ENCODE data around the gene EMX1. TPM values are rescaled to one million over a fixed set of nuclear protein-coding genes. Genes with fewer than 3 reads are reported as not detected.

EMX1 gene
- polyA plus RNA-seq, 3 donors, result not detected

- no peak overlapping the region for H3K4me2 ChIP-seq (replicated peaks; ENCODE audit: extremely low read depth, low read length, poor library complexity, severe bottlenecking)
- no peak for DNase-seq
- H2AFZ ChIP-seq (ENCODE audit: insufficient read depth, low read depth, low read length, poor library complexity, severe bottlenecking), result no peak overlapping the region
- peaks cover 22 to 27% of the 10 kb centered on the region in 2 donors for H3K4me1 ChIP-seq (ENCODE audit: control insufficient read depth in 1 of 2, insufficient read depth in 2 of 2, low read length in 2 of 2)
- H3K36me3 Mint-ChIP-seq, result peaks cover 63 to 73% of the 10 kb centered on the region in 2 donors
- H3K27ac Mint-ChIP-seq, result peak overlapping the region in 1 of 7 donors; percentile 53
- H3K9me3 ChIP-seq (replicated peaks in 1 of 2; ENCODE audit: control insufficient read depth in 1 of 2, insufficient read depth in 1 of 2, low read length in 2 of 2), result no peaks in the 10 kb centered on the region
- no peak overlapping the region for H3K27ac ChIP-seq (ENCODE audit: low read depth in 1 of 2, low read length in 2 of 2)
- no peaks in the 10 kb centered on the region for H3K27me3 ChIP-seq (ENCODE audit: control insufficient read depth in 2 of 2, insufficient read depth in 2 of 2, low read length in 2 of 2)
- no peaks in the 10 kb centered on the region for H3K9me3 Mint-ChIP-seq
- 94% methylated on average over 2 of the region's 10 CpGs for WGBS (ENCODE audit: insufficient coverage)
- no peak overlapping the region for H3K4me3 Mint-ChIP-seq
- peaks cover 51 to 65% of the 10 kb centered on the region in 2 donors for H3K36me3 ChIP-seq (replicated peaks in 1 of 2; ENCODE audit: control insufficient read depth in 1 of 2, insufficient read depth in 2 of 2, low read length in 2 of 2)
- H3K79me2 ChIP-seq (ENCODE audit: insufficient read depth, low read length), result no peaks in the 10 kb centered on the region
- TF ChIP-seq, protein P1, sequence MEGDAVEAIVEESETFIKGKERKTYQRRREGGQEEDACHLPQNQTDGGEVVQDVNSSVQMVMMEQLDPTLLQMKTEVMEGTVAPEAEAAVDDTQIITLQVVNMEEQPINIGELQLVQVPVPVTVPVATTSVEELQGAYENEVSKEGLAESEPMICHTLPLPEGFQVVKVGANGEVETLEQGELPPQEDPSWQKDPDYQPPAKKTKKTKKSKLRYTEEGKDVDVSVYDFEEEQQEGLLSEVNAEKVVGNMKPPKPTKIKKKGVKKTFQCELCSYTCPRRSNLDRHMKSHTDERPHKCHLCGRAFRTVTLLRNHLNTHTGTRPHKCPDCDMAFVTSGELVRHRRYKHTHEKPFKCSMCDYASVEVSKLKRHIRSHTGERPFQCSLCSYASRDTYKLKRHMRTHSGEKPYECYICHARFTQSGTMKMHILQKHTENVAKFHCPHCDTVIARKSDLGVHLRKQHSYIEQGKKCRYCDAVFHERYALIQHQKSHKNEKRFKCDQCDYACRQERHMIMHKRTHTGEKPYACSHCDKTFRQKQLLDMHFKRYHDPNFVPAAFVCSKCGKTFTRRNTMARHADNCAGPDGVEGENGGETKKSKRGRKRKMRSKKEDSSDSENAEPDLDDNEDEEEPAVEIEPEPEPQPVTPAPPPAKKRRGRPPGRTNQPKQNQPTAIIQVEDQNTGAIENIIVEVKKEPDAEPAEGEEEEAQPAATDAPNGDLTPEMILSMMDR (IDR thresholded peaks at IDR 0.05), result no peak
- H4K20me1 ChIP-seq (ENCODE audit: insufficient read depth, low read length), result no peaks in the 10 kb centered on the region
- H3K4me1 Mint-ChIP-seq, result peaks cover 36% of the 10 kb centered on the region
- no peaks in the 10 kb centered on the region for H3K27me3 Mint-ChIP-seq (ENCODE audit: low read depth in 3 of 3)
- intact Hi-C loops (cut with micrococcal nuclease), result no loop called here
- H3K9ac ChIP-seq (ENCODE audit: insufficient read depth, low read length, poor library complexity, severe bottlenecking), result no peak overlapping the region
- no peak overlapping the region for H3K4me3 ChIP-seq (replicated peaks in 1 of 3; ENCODE audit: low read depth in 2 of 3, low read length in 3 of 3)
Observed at GRCh38 chr2:72983500-72984161, 66.3 kb downstream of the EMX1 start.

DNA sequence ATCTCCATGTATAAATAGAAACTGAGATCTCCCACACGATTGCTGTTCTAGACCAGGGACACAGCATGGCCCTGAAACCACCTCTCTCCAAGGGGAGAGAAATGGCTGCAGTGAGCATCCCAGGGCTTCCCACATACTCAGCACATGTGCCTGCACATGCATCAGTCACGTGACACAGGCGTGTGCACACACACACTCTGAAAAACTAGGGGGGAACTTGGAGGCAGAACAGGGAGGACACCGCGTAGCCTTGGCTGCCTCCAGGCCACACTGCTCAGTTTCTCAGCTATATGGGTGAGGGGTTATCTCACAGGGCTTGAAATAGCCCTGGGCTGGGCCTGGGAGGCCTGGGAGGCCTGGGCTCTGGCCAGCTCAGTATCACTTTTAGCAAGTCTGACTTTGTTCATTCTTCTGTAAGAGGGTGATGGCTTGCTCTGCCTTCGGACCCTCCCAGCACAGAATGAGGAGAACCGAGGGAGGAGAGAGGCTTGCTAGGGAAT is 66.9 kb downstream of the EMX1 start:
- Histone ChIP-seq H3K9ac (ENCODE audit: insufficient read depth, low read length, poor library complexity, severe bottlenecking) (no peak overlapping the region), H3K4me2 (replicated peaks; ENCODE audit: extremely low read depth, low read length, poor library complexity, severe bottlenecking) (no peak overlapping the region), H3K9me3 (replicated peaks in 1 of 2; ENCODE audit: control insufficient read depth in 1 of 2, insufficient read depth in 1 of 2, low read length in 2 of 2) (no peaks in the 10 kb centered on the region), H4K20me1 (ENCODE audit: insufficient read depth, low read length) (no peaks in the 10 kb centered on the region), H3K27me3 (ENCODE audit: control insufficient read depth in 2 of 2, insufficient read depth in 2 of 2, low read length in 2 of 2) (no peaks in the 10 kb centered on the region), H3K79me2 (ENCODE audit: insufficient read depth, low read length) (no peaks in the 10 kb centered on the region), H3K36me3 (replicated peaks in 1 of 2; ENCODE audit: control insufficient read depth in 1 of 2, insufficient read depth in 2 of 2, low read length in 2 of 2) (peaks cover 54 to 71% of the 10 kb centered on the region in 2 donors), H3K27ac (ENCODE audit: low read depth in 1 of 2, low read length in 2 of 2) (no peak overlapping the region), H3K4me1 (ENCODE audit: control insufficient read depth in 1 of 2, insufficient read depth in 2 of 2, low read length in 2 of 2) (peaks cover 17 to 21% of the 10 kb centered on the region in 2 donors), H2AFZ (ENCODE audit: insufficient read depth, low read depth, low read length, poor library complexity, severe bottlenecking) (no peak overlapping the region), H3K4me3 (replicated peaks in 1 of 3; ENCODE audit: low read depth in 2 of 3, low read length in 3 of 3) (no peak overlapping the region)
- whole genome bisulfite sequencing (ENCODE audit: insufficient coverage), result 97% methylated on average over 6 of the region's 7 CpGs
- TF ChIP-seq, protein P1 (IDR thresholded peaks at IDR 0.05), result no peak
- Mint-ChIP-seq H3K9me3 (no peaks in the 10 kb centered on the region), H3K36me3 (peaks cover 68 to 77% of the 10 kb centered on the region in 2 donors), H3K27ac (no peak overlapping the region), H3K4me1 (peaks cover 30% of the 10 kb centered on the region), H3K4me3 (no peak overlapping the region), H3K27me3 (ENCODE audit: low read depth in 3 of 3) (no peaks in the 10 kb centered on the region)
- intact Hi-C loops (cut with micrococcal nuclease), result no loop called here
- DNase-seq, result no peak

Other genes with a start within 250 kb of the EMX1 start
- gene EXOC6B, start 91.5 kb upstream of the EMX1 start, polyA plus RNA-seq, result 1 to 10 TPM; 1.8 to 2.8 (median 2.1) TPM
- 10 to 100 TPM in 1 of 3 donors, 1 to 10 TPM in 2; 2.9 to 12.5 (median 7.6) TPM for gene SPR, start 30.1 kb upstream of the EMX1 start, polyA plus RNA-seq
- gene SFXN5, start 154.2 kb downstream of the EMX1 start, polyA plus RNA-seq, result 10 to 100 TPM in 1 of 3 donors, 1 to 10 TPM in 2; 5.9 to 28.6 (median 9.5) TPM
- under 1 TPM; 0.57 to 0.93 (median 0.61) TPM for gene RAB11FIP5, start 195.4 kb downstream of the EMX1 start, polyA plus RNA-seq

All from CD14-positive monocyte (primary cell).